GM18951 (cell line): ENCODE results near the gene PTCD1.
"Not testable (repeated sequence)": the region's sequence is repeated elsewhere in the genome, so short reads cannot be mapped to it uniquely, and the experiment has no call there.

Experiments
- POLR2A ChIP-seq: IDR thresholded peaks from 4 replicates; pipeline ENCODE4 v1.6.1; 2011; ENCODE audit warnings: mild to moderate bottlenecking; ENCODE audit not compliant: insufficient read length, insufficient read depth; ENCODE audit errors: extremely low read depth
- in situ Hi-C: fragments of 300-500 bp; cut with MboI; formaldehyde crosslinking; loops from one replicate; pipeline ENCODE4 v1.12.0; 2022; ENCODE audit warnings: low sequenced_read_pairs, mixed read lengths, inconsistent platforms; ENCODE audit not compliant: unreplicated experiment

PTCD1 gene

GRCh38 chr7:99429756-99430155, 8.8 kb downstream of the PTCD1 start:
- in situ Hi-C loops: no loop called here
- TF ChIP-seq POLR2A: no peak

- in situ Hi-C loops: no loop called here
Measured at GRCh38 chr7:99428972-99429566, 9.5 kb downstream of the PTCD1 start.

GRCh38 chr7:99424932-99425730, 13.5 kb downstream of the PTCD1 start:
- in situ Hi-C loops: no loop called here
- TF ChIP-seq POLR2A: no peak

More at GRCh38 chr7:99428972-99429566, 9.5 kb downstream of the PTCD1 start:
- TF ChIP-seq POLR2A: no peak

- TF ChIP-seq POLR2A: no peak
- in situ Hi-C loops: no loop called here
Measured at GRCh38 chr7:99422625-99423024, 16.0 kb downstream of the PTCD1 start.

- no peak for TF ChIP-seq POLR2A
- in situ Hi-C loops: no loop called here
Measured at GRCh38 chr7:99422186-99422585, 16.4 kb downstream of the PTCD1 start.

GRCh38 chr7:99420986-99421385, 17.6 kb downstream of the PTCD1 start:
- TF ChIP-seq POLR2A: no peak
- in situ Hi-C loops: no loop called here

- in situ Hi-C loops: no loop called here
- no peak for TF ChIP-seq POLR2A
Measured at GRCh38 chr7:99420213-99420612, 18.4 kb downstream of the PTCD1 start.

GRCh38 chr7:99419323-99420021, 19.1 kb downstream of the PTCD1 start:
- no peak for TF ChIP-seq POLR2A

GRCh38 chr7:99418260-99418659, 20.3 kb downstream of the PTCD1 start:
- in situ Hi-C loops: no loop called here
- no peak for TF ChIP-seq POLR2A

More at GRCh38 chr7:99419323-99420021, 19.1 kb downstream of the PTCD1 start:
- in situ Hi-C loops: no loop called here

GRCh38 chr7:99415513-99416127, 23.0 kb downstream of the PTCD1 start:
- in situ Hi-C loops: not testable (repeated sequence)

GRCh38 chr7:99410635-99411034, 28.0 kb downstream of the PTCD1 start:
- TF ChIP-seq POLR2A: no peak
- in situ Hi-C loops: no loop called here

GRCh38 chr7:99409806-99410205, 28.8 kb downstream of the PTCD1 start:
- in situ Hi-C loops: no loop called here
- no peak for TF ChIP-seq POLR2A

- no peak for TF ChIP-seq POLR2A
- in situ Hi-C loops: no loop called here
Measured at GRCh38 chr7:99409192-99409572, 29.4 kb downstream of the PTCD1 start.
